Activated T-cell treated with anti-CD3 and anti-CD28 coated beads for 1 hour (primary cell): ENCODE measurements around the gene NABP2.

Experiments used
- DNase-seq: peaks from one replicate; pipeline ENCODE4 v3.0.0-alpha.2; 2020; ENCODE audit warnings: low read depth

NABP2 gene

DNA sequence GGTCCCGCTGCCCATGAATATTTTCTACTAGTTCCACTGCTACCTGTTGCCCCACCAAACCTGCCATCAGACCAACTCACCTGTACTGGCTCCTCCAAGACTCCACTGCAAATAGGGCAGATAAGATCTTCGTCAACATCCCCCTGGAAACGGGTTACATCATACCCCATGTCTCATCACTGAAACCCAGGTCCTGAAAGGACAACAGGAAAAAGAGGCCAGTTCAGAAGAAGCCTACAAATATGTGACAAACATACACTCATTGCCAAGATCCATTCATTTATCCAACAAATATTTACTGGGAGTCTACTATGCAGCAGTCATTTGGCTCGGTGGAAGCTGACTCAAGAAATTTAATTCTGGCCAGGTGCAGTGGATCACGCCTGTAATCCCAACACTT, 10.3 kb upstream of the NABP2 start:
- no peak for DNase-seq

GRCh38 chr12:56216461-56216860, 7.7 kb upstream of the NABP2 start:
- no peak for DNase-seq

- DNase-seq, result no peak
Observed at GRCh38 chr12:56219840-56220239, 4.3 kb upstream of the NABP2 start.

DNA sequence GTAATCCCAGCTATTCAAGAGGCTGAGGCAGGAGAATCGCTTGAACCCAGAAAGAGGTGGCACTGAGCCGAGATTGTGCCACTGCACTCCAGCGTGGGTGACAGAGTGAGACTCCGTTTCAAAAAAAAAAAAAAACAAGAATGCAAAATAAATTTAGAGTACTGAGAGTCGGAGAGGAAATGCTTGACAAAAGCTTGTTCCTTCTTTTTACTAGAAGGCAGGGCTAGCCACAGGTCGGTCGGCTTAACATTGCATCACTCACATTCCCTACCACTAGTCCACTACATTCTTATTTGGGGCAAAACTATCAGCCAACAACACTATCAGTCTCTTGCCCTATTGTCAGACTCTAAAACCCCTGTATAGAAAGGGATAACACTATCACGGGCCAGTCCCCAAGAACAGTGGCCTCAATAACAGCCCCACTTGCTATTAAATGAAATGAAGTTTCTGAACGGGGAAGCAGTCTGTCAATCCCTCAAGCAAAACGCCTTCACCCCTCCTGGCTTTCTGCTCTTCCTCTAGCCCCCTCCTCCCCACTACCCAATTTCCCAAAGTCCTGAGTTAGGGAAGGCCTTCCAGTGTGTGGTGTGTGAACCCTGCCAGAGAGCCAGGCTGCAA, 3.4 kb upstream of the NABP2 start:
- DNase-seq, result no peak

DNA sequence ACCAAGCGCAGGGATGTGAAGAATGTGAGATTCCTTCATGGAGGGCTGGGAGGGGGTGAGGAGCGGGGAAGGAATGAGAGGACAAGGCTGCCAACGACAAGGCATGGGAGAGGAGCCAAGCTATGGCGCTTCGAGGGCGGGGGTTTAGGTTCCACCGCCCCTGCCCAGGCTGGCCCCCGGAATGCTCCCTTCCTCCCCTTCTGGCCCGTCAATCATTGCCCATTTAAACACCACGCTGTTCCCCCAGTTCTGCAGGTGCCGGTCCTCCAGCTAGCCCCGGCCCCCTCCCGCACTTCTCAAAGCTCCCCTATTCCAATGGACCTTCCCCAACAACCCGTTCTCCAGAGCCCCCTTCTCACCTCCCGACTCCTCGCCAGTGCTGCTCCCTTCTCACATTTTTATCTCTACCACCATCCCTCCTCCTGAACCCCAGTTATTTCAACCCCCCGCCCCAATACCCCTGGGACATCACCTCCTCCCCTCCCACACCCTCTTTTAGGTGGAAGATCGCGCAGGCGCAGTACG, 2.8 kb upstream of the NABP2 start:
- DNase-seq, result no peak

GRCh38 chr12:56221757-56222530, 2.2 kb upstream of the NABP2 start, which contains the start of gene RNF41:
RNF41 (minus strand) TSS chr12:56221922; CDS start chr12:56214047, 7,875 bp downstream.
- peak; percentile 88 for DNase-seq

DNA sequence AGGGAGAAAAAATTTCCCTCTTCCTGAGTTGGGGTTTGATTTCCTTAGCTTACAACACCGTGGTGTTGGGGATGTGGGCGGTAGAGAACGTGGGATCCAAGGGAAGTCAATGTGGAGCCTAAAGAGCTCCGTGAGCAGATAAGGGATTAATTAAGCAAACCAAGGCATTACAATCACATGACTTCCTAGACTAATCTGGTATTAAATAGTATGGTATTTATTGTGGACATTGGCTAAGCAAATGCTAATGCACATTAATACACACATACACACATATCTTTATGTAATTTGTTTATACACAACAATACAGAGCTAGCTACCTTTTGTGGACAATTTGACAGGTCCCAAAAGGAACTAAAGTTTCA, 1.6 kb upstream of the NABP2 start:
- no peak for DNase-seq

DNA sequence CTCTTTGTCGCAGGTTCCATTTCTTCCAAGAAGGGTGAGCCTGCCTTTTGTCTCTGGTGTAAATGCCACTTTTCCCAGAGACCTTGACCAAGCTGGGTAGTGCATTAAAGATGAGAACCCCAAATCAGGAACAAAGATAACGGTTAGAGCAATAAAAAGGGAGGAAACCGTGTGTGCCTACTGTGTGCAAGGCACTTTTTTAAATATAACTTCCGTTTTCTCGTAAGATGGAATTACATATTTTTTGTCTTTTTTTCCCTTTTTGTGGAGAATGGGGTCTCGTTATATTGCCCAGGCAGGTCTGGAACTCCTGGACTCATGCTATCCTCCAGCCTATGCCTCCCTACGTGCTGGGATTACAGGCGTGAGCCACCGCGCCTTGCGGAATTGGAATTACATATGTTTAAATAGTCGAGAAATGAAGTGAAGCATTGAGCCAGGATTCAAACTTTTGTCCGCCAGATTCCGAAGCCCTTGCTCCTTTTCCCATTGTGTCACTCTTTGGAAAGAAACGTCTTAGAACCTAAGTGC, 506 bp upstream of the NABP2 start:
- no peak for DNase-seq

GRCh38 chr12:56224954-56225353, 812 bp downstream of the NABP2 start:
- DNase-seq, result no peak

GRCh38 chr12:56229082-56229481, 4.9 kb downstream of the NABP2 start:
- no peak for DNase-seq

- DNase-seq, result no peak
Observed at GRCh38 chr12:56229916-56230431, 5.8 kb downstream of the NABP2 start, which contains the start of gene SLC39A5. SLC39A5 (plus strand) TSS chr12:56230051; CDS start chr12:56231275, 1,224 bp downstream.

DNA sequence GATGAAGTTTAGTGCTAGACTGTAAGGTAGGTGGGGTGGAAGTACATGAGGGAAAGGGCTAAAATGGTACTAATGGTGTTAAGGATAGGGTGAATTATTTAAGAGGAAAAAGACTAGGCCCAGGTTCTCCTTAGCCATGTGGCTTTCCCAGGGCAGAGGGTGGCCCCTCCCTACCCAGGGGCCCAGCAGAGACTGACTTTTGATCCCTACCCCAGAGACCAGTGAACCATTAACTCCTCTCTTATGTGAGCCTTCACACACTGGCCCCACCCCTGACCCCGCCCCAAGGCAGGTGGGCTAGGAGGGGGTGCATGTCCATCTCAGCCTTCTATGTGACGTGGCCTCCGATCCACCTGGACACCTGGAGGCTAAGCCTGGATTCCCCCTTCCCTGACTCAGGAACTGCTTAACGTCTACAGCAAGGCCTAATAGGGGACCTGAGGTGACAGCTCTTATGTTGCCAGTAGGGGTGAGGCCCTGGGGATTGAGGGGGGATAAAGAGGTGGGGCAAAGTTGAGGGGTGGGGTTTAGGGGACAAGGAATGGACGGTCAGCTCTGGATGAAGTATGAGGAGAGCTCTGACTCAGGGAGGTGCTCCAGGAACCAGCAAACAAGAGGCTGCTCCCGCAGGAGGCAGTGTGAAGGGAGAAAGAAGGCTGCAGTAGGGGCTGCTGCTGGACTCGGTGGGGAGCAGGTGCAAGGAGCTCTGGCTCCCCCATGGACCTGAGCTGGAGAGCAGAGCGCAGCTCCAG, 6.5 kb downstream of the NABP2 start:
- no peak for DNase-seq

DNA sequence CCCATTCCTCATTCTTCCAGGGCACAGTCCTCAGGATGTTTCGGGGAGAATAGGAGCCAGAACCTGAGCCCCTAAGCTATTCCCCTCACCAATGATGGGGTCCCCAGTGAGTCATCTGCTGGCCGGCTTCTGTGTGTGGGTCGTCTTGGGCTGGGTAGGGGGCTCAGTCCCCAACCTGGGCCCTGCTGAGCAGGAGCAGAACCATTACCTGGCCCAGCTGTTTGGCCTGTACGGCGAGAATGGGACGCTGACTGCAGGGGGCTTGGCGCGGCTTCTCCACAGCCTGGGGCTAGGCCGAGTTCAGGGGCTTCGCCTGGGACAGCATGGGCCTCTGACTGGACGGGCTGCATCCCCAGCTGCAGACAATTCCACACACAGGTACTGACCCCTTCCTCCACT, 7.0 kb downstream of the NABP2 start:
- DNase-seq, result no peak

- DNase-seq, result no peak
Observed at GRCh38 chr12:56234746-56235436, 10.7 kb downstream of the NABP2 start.

DNA sequence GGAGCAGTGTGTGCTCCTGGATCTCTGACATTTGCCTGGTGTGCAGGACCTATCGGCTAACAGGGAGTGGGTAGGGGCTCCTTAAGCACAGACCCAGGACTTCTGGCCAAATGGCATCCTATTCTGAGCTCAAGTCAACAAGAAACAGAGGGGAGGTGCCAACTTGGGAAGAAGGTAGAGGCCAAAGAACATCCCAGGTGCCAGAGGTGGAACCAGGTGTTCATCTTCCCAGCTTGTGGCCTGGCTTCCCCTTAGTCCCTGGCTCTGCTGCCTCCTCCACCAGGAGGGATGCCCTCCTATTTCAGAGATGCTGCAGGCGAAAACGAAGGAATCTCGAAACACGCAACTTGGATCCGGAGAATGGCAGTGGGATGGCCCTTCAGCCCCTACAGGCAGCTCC, 11.9 kb downstream of the NABP2 start:
- no peak for DNase-seq

GRCh38 chr12:56236985-56237384, 12.8 kb downstream of the NABP2 start:
- DNase-seq, result no peak

GRCh38 chr12:56237552-56237951, 13.4 kb downstream of the NABP2 start:
- no peak for DNase-seq

DNA sequence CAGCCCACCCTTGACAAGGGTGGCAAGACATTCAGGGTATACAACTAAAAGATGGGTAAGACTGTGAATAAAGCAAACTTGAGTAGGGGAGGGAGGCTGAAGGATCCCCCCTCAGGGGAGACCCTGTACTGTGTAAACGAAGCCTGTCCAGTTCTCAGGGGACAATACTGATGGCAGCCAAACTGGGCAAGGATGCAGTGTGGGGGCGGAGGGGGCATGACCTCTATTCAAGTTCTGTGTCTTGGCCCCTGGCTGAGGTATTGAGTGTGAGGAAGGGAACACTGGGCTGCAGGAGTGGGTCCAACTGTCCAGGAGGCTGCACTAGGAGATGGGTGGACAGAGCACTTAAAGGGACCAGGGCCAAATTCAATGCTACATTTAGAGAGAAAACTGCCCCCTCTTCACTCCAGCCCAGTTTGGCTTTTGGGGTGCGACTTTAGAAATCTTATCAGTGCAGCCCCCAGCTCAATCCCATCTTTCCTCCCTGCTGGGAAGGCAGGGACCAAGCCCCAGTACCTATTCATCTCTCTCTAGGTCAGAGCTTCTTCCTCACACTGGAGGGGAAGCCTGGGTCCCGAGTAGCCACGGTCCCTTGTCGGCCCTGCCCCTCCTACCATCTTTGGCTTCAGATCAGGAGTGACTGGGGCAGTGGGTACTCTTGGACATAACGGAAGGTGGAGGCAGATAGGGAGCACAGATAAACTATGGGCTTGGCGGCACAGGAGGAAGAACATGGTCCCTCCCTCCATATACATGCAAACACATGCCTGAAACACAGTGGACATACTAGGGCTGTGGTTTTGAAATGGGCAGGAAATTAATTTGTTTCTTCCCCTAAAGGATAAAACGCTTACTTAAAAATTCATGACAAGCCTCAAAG, 17.5 kb downstream of the NABP2 start:
- no peak for DNase-seq

GRCh38 chr12:56242986-56243385, 18.8 kb downstream of the NABP2 start:
- no peak for DNase-seq

- DNase-seq, result no peak
Observed at GRCh38 chr12:56243731-56244181, 19.6 kb downstream of the NABP2 start.
